Keratinocyte (primary cell): ENCODE measurements around the gene CDX1. TPM values are rescaled to one million over a fixed set of nuclear protein-coding genes. Genes with fewer than 3 reads are reported as not detected.

Experiments used
- DNase-seq: peaks from one replicate; pipeline ENCODE4 v3.0.0-alpha.2; 2011; ENCODE audit warnings: low read depth, missing footprints, low spot score
- FAIRE-seq: peaks from 2 replicates; lab custom pipeline; 2011; peaks lifted over from hg19 to GRCh38; lab: Jason Lieb, UNC
- H2AFZ ChIP-seq: 2 replicates; pipeline ENCODE4 v1.6.0; 2012; ENCODE audit warnings: low read length, control low read depth, inconsistent platforms; ENCODE audit not compliant: control insufficient read depth
- H3K27ac ChIP-seq: 2 replicates; pipeline ENCODE4 v1.5.1; 2011; ENCODE audit warnings: low read length; ENCODE audit not compliant: control insufficient read depth, insufficient read depth
- H3K27me3 ChIP-seq: 3 replicates; pipeline ENCODE4 v1.6.0; 2011; ENCODE audit warnings: low read length; ENCODE audit not compliant: control insufficient read depth, insufficient read depth; ENCODE audit errors: extremely low read depth
- H3K36me3 ChIP-seq, 2 experiments: 2 replicates in 1 of 2; 3 replicates in 1 of 2; pipeline ENCODE4 v1.5.1; 2011; ENCODE audit warnings: low read length in 2 of 2, mild to moderate bottlenecking in 1 of 2; ENCODE audit not compliant: control insufficient read depth in 2 of 2, insufficient read depth in 2 of 2; ENCODE audit errors: extremely low read depth in 1 of 2
- H3K4me1 ChIP-seq: 3 replicates; pipeline ENCODE4 v1.5.1; 2011; ENCODE audit warnings: low read length; ENCODE audit not compliant: control insufficient read depth, insufficient read depth; ENCODE audit errors: extremely low read depth
- H3K4me2 ChIP-seq: 3 replicates; pipeline ENCODE4 v1.6.0; 2011; ENCODE audit warnings: low read depth, low read length; ENCODE audit not compliant: control insufficient read depth, insufficient read depth; ENCODE audit errors: extremely low read depth
- H3K4me3 ChIP-seq, 3 experiments: fragments of 200-600 bp in 1 of 3; sonication (generic) in 1 of 3; 2 replicates in 2 of 3; 3 replicates in 1 of 3; pipeline ENCODE4 v1.5.1; 2011 to 2016; ENCODE audit warnings: low read length in 3 of 3, mild to moderate bottlenecking in 3 of 3, control low read depth in 2 of 3, inconsistent platforms in 1 of 3, low read depth in 1 of 3, mixed read lengths in 1 of 3, mixed run types in 1 of 3, moderate library complexity in 1 of 3; ENCODE audit not compliant: control insufficient read depth in 2 of 3, insufficient read depth in 2 of 3; ENCODE audit errors: extremely low read depth in 1 of 3
- H3K79me2 ChIP-seq: 2 replicates; pipeline ENCODE4 v1.6.0; 2012; ENCODE audit warnings: low read length; ENCODE audit not compliant: control insufficient read depth, insufficient read depth
- H3K9ac ChIP-seq: 3 replicates; pipeline ENCODE4 v1.6.0; 2011; ENCODE audit warnings: low read length; ENCODE audit not compliant: control insufficient read depth, insufficient read depth; ENCODE audit errors: extremely low read depth
- H3K9me1 ChIP-seq: 3 replicates; pipeline ENCODE4 v1.6.0; 2011; ENCODE audit warnings: low read length; ENCODE audit not compliant: control insufficient read depth, insufficient read depth; ENCODE audit errors: extremely low read depth
- H3K9me3 ChIP-seq: 2 replicates; pipeline ENCODE4 v1.5.1; 2012; ENCODE audit warnings: low read depth, low read length; ENCODE audit not compliant: control insufficient read depth
- H4K20me1 ChIP-seq: 3 replicates; pipeline ENCODE4 v1.6.0; 2011; ENCODE audit warnings: low read length; ENCODE audit not compliant: control insufficient read depth, insufficient read depth; ENCODE audit errors: extremely low read depth
- CTCF ChIP-seq, 3 experiments: IDR thresholded peaks in 1 of 3; conservative IDR thresholded peaks in 1 of 3; optimal IDR thresholded peaks in 1 of 3; 2 replicates in 2 of 3; 3 replicates in 1 of 3; pipeline versions ENCODE3 to v1.5.1; 2011; ENCODE audit warnings: low read length in 3 of 3, mild to moderate bottlenecking in 3 of 3, moderate library complexity in 2 of 3, control low read depth in 1 of 3, inconsistent platforms in 1 of 3; ENCODE audit not compliant: insufficient read depth in 2 of 3; ENCODE audit errors: extremely low read depth in 1 of 3
- EZH2 ChIP-seq: IDR thresholded peaks from one replicate; pipeline ENCODE4 v1.6.1; 2012; ENCODE audit warnings: inconsistent platforms, mild to moderate bottlenecking, low read length, moderate library complexity
- dilution Hi-C: fragments of 300-500 bp; cut with MboI; formaldehyde crosslinking; loops from one replicate; pipeline ENCODE4 v1.7.0; 2020; ENCODE audit warnings: low sequenced_read_pairs; ENCODE audit not compliant: extremely low pct_ligation_motif_present
- polyA plus RNA-seq, 5 experiments: library from polyadenylated mRNA; depleted of rRNA in 3 of 5; stranded (reverse) in 3 of 5; stranded (forward) in 1 of 5; unstranded in 1 of 5; fragments of >200 nt; gene quantifications; 1 replicate in 1 of 5; 2 replicates in 3 of 5; 3 replicates in 1 of 5; pipeline versions ENCODE4 v1.2.1 to v1.2.3, GENCODE V29; 2011 to 2012; ENCODE audit warnings: missing spikeins in 2 of 5, low read depth in 1 of 5, low replicate concordance in 1 of 5

Gene CDX1
- polyA plus RNA-seq, 1 donor (not counting 4 experiments of a cell fraction or from before 2014, with no cell fraction given) = not detected

- Histone ChIP-seq H2AFZ (no peak overlapping the region), H3K36me3 (no peaks in the 10 kb centered on the region), H3K9ac (no peak overlapping the region), H3K4me1 (no peaks in the 10 kb centered on the region), H3K27me3 (peaks cover 52% of the 10 kb centered on the region), H4K20me1 (no peaks in the 10 kb centered on the region), H3K4me3 (no peak overlapping the region), H3K79me2 (no peaks in the 10 kb centered on the region), H3K9me1 (peaks cover 2% of the 10 kb centered on the region), H3K27ac (no peak overlapping the region), H3K9me3 (no peaks in the 10 kb centered on the region), H3K4me2 (no peak overlapping the region)
- no peak for DNase-seq
- dilution Hi-C loops = no loop called here
- TF ChIP-seq EZH2 (peak; percentile 61), CTCF (optimal IDR thresholded peaks at IDR 0.05 in 1 of 3, IDR thresholded peaks at IDR 0.05 in 1 of 3, conservative IDR thresholded peaks at IDR 0.05 in 1 of 3; ENCODE audit: extremely low read depth in 1 of 3, insufficient read depth in 2 of 3, low read length in 3 of 3) (no peak)
- FAIRE-seq = no peak
These were observed 435 bp upstream of the CDX1 start for GRCh38 chr5:150166037-150166649.

GRCh38 chr5:150167512-150167850, 903 bp downstream of the CDX1 start:
- no peaks in the 10 kb centered on the region for H3K36me3 ChIP-seq
- TF ChIP-seq CTCF (optimal IDR thresholded peaks at IDR 0.05 in 1 of 3, IDR thresholded peaks at IDR 0.05 in 1 of 3, conservative IDR thresholded peaks at IDR 0.05 in 1 of 3; ENCODE audit: extremely low read depth in 1 of 3, insufficient read depth in 2 of 3, low read length in 3 of 3) (no peak), EZH2 (peak; percentile 95)
- dilution Hi-C loops = no loop called here
- H3K4me2 ChIP-seq = no peak overlapping the region
- H3K27ac ChIP-seq = no peak overlapping the region
- H3K4me1 ChIP-seq = no peaks in the 10 kb centered on the region
- H2AFZ ChIP-seq = no peak overlapping the region
- no peaks in the 10 kb centered on the region for H4K20me1 ChIP-seq
- FAIRE-seq = no peak
- H3K9me3 ChIP-seq = no peaks in the 10 kb centered on the region
- no peaks in the 10 kb centered on the region for H3K79me2 ChIP-seq
- no peak overlapping the region for H3K9ac ChIP-seq
- peaks cover 52% of the 10 kb centered on the region for H3K27me3 ChIP-seq
- H3K4me3 ChIP-seq = no peak overlapping the region
- DNase-seq = no peak
- H3K9me1 ChIP-seq = peaks cover 2% of the 10 kb centered on the region
